SK-N-SH treated with all-trans-retinoic acid at 6 μM for 48 hours (cell line): ENCODE measurements around the gene RNF145.

Experiments
- ATAC-seq: fragments of 200-7000 bp; cut with Tn5 transposase; 3 replicates; pipeline ENCODE4 v1.9.1; 2020; ENCODE audit warnings: mild to moderate bottlenecking, moderate library complexity
- ARNTL ChIP-seq: fragments of 450-650 bp; formaldehyde crosslinking; IDR thresholded peaks from 2 replicates; pipeline ENCODE4 v1.5.0; 2020; ENCODE audit warnings: low read depth, mild to moderate bottlenecking, moderate library complexity, borderline replicate concordance
- CREB5 ChIP-seq: fragments of 250-450 bp; sonication (Bioruptor Pico); IDR thresholded peaks from 2 replicates; pipeline ENCODE4 v1.5.1; 2020; ENCODE audit warnings: low read depth, mild to moderate bottlenecking, moderate library complexity
- CSDC2 ChIP-seq: fragments of 250-450 bp; sonication (Bioruptor Pico); IDR thresholded peaks from 2 replicates; pipeline ENCODE4 v1.5.0; 2020; ENCODE audit warnings: mild to moderate bottlenecking, moderate library complexity
- GLIS3 ChIP-seq: fragments of 250-450 bp; sonication (Bioruptor Pico); IDR thresholded peaks from 2 replicates; pipeline ENCODE4 v1.5.0; 2020; ENCODE audit warnings: mild to moderate bottlenecking, moderate library complexity
- OSR1 ChIP-seq: fragments of 250-450 bp; sonication (Bioruptor Pico); IDR thresholded peaks from 2 replicates; pipeline ENCODE4 v1.8.0; 2022; ENCODE audit warnings: moderate library complexity, mild to moderate bottlenecking, inconsistent platforms
- PATZ1 ChIP-seq: fragments of 250-450 bp; sonication (Bioruptor Pico); IDR thresholded peaks from 2 replicates; pipeline ENCODE4 v1.8.0; 2020; ENCODE audit warnings: mild to moderate bottlenecking, moderate library complexity, borderline replicate concordance
- PPARA ChIP-seq: fragments of 250-450 bp; sonication (Bioruptor Pico); IDR thresholded peaks from 2 replicates; pipeline ENCODE4 v1.5.0; 2020; ENCODE audit warnings: mild to moderate bottlenecking, borderline replicate concordance
- RARB ChIP-seq: fragments of 250-450 bp; sonication (Bioruptor Pico); IDR thresholded peaks from 2 replicates; pipeline ENCODE4 v1.8.0; 2021; ENCODE audit warnings: mild to moderate bottlenecking, moderate library complexity
- SNAI2 ChIP-seq: fragments of 250-450 bp; sonication (Bioruptor Pico); IDR thresholded peaks from 2 replicates; pipeline ENCODE4 v1.5.0; 2020; ENCODE audit warnings: mild to moderate bottlenecking, moderate library complexity
- TCF4 ChIP-seq: fragments of 250-450 bp; sonication (Bioruptor Pico); IDR thresholded peaks from 2 replicates; pipeline ENCODE4 v1.8.0; 2021; ENCODE audit warnings: mild to moderate bottlenecking, moderate library complexity, borderline replicate concordance
- TOX ChIP-seq: fragments of 250-450 bp; sonication (Bioruptor Pico); IDR thresholded peaks from 2 replicates; pipeline ENCODE4 v1.8.0; 2021; ENCODE audit warnings: mild to moderate bottlenecking, moderate library complexity, borderline replicate concordance
- ZC3H10 ChIP-seq: fragments of 250-450 bp; sonication (Bioruptor Pico); IDR thresholded peaks from 2 replicates; pipeline ENCODE4 v1.5.1; 2021; ENCODE audit warnings: mild to moderate bottlenecking, moderate library complexity
- ZFP3 ChIP-seq: fragments of 250-450 bp; sonication (Bioruptor Pico); IDR thresholded peaks from 2 replicates; pipeline ENCODE4 v1.5.0; 2020; ENCODE audit warnings: mild to moderate bottlenecking, moderate library complexity
- ZNF565 ChIP-seq: fragments of 450-650 bp; formaldehyde crosslinking; conservative IDR thresholded peaks from 2 replicates; pipeline ENCODE4 v1.5.0; 2020; ENCODE audit warnings: low read depth, mild to moderate bottlenecking, moderate library complexity
- ZNF8 ChIP-seq: fragments of 450-650 bp; formaldehyde crosslinking; IDR thresholded peaks from 2 replicates; pipeline ENCODE4 v1.5.0; 2020; ENCODE audit warnings: mild to moderate bottlenecking, moderate library complexity
- TF ChIP-seq, protein P1 (sequence below): fragments of 250-450 bp; sonication (Bioruptor Pico); IDR thresholded peaks from 2 replicates; pipeline ENCODE4 v1.5.0; 2020; ENCODE audit warnings: mild to moderate bottlenecking, moderate library complexity
- TF ChIP-seq, protein P2 (sequence below): fragments of 250-450 bp; sonication (Bioruptor Pico); IDR thresholded peaks from 2 replicates; pipeline ENCODE4 v1.5.1; 2021; ENCODE audit warnings: mild to moderate bottlenecking, moderate library complexity
- TF ChIP-seq, protein P3 (sequence below): fragments of 250-450 bp; sonication (Bioruptor Pico); IDR thresholded peaks from 2 replicates; pipeline ENCODE4 v1.8.0; 2021; ENCODE audit warnings: low read depth, mild to moderate bottlenecking, moderate library complexity, borderline replicate concordance

The RNF145 gene

GRCh38 chr5:159131951-159132350 lies 77.4 kb downstream of the RNF145 start:
- ATAC-seq, result no peak
- TF ChIP-seq PATZ1 (CRISPR knock-in tag), result no peak
- no peak for TF ChIP-seq ZNF565 (CRISPR knock-in tag)
- TF ChIP-seq ZC3H10 (CRISPR knock-in tag), result no peak
- TF ChIP-seq ZFP3 (CRISPR knock-in tag), result no peak
- TF ChIP-seq, protein P1, sequence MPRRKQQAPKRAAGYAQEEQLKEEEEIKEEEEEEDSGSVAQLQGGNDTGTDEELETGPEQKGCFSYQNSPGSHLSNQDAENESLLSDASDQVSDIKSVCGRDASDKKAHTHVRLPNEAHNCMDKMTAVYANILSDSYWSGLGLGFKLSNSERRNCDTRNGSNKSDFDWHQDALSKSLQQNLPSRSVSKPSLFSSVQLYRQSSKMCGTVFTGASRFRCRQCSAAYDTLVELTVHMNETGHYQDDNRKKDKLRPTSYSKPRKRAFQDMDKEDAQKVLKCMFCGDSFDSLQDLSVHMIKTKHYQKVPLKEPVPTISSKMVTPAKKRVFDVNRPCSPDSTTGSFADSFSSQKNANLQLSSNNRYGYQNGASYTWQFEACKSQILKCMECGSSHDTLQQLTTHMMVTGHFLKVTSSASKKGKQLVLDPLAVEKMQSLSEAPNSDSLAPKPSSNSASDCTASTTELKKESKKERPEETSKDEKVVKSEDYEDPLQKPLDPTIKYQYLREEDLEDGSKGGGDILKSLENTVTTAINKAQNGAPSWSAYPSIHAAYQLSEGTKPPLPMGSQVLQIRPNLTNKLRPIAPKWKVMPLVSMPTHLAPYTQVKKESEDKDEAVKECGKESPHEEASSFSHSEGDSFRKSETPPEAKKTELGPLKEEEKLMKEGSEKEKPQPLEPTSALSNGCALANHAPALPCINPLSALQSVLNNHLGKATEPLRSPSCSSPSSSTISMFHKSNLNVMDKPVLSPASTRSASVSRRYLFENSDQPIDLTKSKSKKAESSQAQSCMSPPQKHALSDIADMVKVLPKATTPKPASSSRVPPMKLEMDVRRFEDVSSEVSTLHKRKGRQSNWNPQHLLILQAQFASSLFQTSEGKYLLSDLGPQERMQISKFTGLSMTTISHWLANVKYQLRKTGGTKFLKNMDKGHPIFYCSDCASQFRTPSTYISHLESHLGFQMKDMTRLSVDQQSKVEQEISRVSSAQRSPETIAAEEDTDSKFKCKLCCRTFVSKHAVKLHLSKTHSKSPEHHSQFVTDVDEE, result no peak
- TF ChIP-seq TOX, result no peak

DNA sequence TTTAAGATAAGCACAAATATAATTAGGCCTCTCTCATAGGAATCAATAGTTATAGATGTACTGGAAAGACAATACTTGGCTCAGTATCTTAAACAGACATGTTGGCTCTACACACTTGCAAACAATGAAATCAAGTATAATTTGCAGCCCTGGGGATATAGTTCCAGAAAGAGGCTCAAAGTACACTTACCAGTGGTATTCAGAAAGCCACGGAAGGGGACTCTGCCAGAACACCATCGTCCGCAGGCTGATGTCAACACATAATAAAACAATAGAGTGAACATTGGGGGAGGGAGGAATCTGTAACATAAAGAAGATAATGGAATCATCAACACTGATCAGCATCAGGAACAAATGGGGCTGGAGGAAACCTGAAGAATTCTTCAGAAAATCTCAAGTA lies 78.5 kb downstream of the RNF145 start:
- no peak for TF ChIP-seq GLIS3 (CRISPR knock-in tag)
- no peak for TF ChIP-seq OSR1 (CRISPR knock-in tag)
- TF ChIP-seq ZC3H10 (CRISPR knock-in tag), result no peak
- TF ChIP-seq TOX, result no peak
- TF ChIP-seq PATZ1 (CRISPR knock-in tag), result no peak
- TF ChIP-seq ZFP3 (CRISPR knock-in tag), result no peak
- no peak for TF ChIP-seq TCF4 (CRISPR knock-in tag)
- no peak for TF ChIP-seq ZNF565 (CRISPR knock-in tag)
- no peak for ATAC-seq

GRCh38 chr5:159128070-159128541 lies 81.2 kb downstream of the RNF145 start:
- TF ChIP-seq TCF4 (CRISPR knock-in tag), result no peak
- no peak for TF ChIP-seq ZC3H10 (CRISPR knock-in tag)
- no peak for TF ChIP-seq CREB5 (CRISPR knock-in tag)
- TF ChIP-seq RARB (CRISPR knock-in tag), result no peak
- TF ChIP-seq OSR1 (CRISPR knock-in tag), result no peak
- TF ChIP-seq PPARA (CRISPR knock-in tag), result no peak
- no peak for TF ChIP-seq ARNTL (CRISPR knock-in tag)
- no peak for TF ChIP-seq GLIS3 (CRISPR knock-in tag)
- no peak for TF ChIP-seq SNAI2 (CRISPR knock-in tag)
- TF ChIP-seq ZNF565 (CRISPR knock-in tag), result no peak
- no peak for TF ChIP-seq PATZ1 (CRISPR knock-in tag)
- no peak for ATAC-seq

DNA sequence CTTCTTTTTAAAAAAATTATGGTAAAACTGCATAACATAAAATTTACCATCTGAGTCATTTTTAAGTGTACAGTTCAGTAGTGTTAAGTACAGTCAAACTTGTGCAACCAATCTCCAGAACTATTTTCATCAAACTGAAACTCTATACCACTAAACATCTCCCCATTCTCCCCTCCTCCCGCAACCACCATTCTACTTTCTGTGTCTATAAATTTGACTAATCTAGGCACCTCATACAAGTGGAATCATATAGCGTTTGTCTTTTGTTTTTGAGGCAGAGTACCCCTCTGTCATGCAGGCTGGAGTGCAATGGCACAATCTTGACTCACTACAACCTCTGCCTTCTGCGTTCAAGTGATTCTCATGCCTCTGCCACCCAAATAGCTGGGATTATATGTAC lies 85.7 kb downstream of the RNF145 start:
- no peak for ATAC-seq
- TF ChIP-seq, protein P2, sequence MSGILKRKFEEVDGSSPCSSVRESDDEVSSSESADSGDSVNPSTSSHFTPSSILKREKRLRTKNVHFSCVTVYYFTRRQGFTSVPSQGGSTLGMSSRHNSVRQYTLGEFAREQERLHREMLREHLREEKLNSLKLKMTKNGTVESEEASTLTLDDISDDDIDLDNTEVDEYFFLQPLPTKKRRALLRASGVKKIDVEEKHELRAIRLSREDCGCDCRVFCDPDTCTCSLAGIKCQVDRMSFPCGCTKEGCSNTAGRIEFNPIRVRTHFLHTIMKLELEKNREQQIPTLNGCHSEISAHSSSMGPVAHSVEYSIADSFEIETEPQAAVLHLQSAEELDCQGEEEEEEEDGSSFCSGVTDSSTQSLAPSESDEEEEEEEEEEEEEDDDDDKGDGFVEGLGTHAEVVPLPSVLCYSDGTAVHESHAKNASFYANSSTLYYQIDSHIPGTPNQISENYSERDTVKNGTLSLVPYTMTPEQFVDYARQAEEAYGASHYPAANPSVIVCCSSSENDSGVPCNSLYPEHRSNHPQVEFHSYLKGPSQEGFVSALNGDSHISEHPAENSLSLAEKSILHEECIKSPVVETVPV (CRISPR knock-in tag), result no peak
- TF ChIP-seq, protein P3, sequence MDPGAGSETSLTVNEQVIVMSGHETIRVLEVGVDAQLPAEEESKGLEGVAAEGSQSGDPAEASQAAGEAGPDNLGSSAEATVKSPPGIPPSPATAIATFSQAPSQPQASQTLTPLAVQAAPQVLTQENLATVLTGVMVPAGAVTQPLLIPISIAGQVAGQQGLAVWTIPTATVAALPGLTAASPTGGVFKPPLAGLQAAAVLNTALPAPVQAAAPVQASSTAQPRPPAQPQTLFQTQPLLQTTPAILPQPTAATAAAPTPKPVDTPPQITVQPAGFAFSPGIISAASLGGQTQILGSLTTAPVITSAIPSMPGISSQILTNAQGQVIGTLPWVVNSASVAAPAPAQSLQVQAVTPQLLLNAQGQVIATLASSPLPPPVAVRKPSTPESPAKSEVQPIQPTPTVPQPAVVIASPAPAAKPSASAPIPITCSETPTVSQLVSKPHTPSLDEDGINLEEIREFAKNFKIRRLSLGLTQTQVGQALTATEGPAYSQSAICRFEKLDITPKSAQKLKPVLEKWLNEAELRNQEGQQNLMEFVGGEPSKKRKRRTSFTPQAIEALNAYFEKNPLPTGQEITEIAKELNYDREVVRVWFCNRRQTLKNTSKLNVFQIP (CRISPR knock-in tag), result no peak
- TF ChIP-seq ZNF8 (CRISPR knock-in tag), result no peak
- no peak for TF ChIP-seq CSDC2 (CRISPR knock-in tag)
- TF ChIP-seq TOX, result no peak
